Lower leg skin (tissue), 3 donors: ENCODE data around the gene ZIC1.

Experiments used
- POLR2A ChIP-seq, 2 donors: fragments of 450-650 bp; IDR thresholded peaks; one replicate each; pipeline ENCODE4 v1.6.1; 2016 to 2017; ENCODE audit warnings: antibody characterized with exemption in 2 of 2, mild to moderate bottlenecking in 1 of 2, moderate library complexity in 1 of 2
- TF ChIP-seq, protein P1 (sequence below), 3 donors: fragments of 450-650 bp; IDR thresholded peaks; one replicate each; pipeline ENCODE4 v1.5.1; 2016; ENCODE audit warnings: antibody characterized with exemption in 3 of 3, mild to moderate bottlenecking in 3 of 3, moderate library complexity in 2 of 3

DNA sequence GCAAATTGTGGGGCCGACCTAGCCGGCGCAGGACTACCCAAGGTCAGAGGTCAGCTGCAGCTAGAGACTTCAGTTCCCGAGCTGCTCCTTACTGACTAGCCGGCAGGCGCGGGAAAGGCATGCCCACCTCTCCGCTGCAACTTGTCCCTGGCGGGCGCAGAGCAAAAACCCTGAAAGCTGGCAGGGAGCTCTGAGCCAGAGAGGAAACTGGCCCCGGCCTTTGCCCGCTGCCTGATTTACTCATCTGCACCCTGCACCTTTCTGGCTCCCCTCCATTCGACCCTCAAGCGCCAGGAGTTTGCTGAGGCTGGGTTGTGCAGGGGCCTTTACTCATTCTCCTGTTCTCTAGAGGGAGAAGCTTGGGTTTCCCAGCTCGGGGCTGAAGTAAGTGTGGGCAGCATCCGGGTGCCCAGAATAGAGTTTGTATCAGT, 4.3 kb upstream of the ZIC1 start:
- TF ChIP-seq, protein P1, sequence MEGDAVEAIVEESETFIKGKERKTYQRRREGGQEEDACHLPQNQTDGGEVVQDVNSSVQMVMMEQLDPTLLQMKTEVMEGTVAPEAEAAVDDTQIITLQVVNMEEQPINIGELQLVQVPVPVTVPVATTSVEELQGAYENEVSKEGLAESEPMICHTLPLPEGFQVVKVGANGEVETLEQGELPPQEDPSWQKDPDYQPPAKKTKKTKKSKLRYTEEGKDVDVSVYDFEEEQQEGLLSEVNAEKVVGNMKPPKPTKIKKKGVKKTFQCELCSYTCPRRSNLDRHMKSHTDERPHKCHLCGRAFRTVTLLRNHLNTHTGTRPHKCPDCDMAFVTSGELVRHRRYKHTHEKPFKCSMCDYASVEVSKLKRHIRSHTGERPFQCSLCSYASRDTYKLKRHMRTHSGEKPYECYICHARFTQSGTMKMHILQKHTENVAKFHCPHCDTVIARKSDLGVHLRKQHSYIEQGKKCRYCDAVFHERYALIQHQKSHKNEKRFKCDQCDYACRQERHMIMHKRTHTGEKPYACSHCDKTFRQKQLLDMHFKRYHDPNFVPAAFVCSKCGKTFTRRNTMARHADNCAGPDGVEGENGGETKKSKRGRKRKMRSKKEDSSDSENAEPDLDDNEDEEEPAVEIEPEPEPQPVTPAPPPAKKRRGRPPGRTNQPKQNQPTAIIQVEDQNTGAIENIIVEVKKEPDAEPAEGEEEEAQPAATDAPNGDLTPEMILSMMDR (IDR thresholded peaks at IDR 0.05) = no peak
- no peak for TF ChIP-seq POLR2A (IDR thresholded peaks at IDR 0.05)
